HG02623 (cell line): ENCODE data around the gene PLPPR3.

ENCODE experiments used
- ATAC-seq: cut with Tn5 transposase; IDR thresholded peaks from one replicate; pipeline ENCODE4 v1.9.1; 2021; ENCODE audit warnings: moderate library complexity; ENCODE audit not compliant: unreplicated experiment

The PLPPR3 gene, protein sequence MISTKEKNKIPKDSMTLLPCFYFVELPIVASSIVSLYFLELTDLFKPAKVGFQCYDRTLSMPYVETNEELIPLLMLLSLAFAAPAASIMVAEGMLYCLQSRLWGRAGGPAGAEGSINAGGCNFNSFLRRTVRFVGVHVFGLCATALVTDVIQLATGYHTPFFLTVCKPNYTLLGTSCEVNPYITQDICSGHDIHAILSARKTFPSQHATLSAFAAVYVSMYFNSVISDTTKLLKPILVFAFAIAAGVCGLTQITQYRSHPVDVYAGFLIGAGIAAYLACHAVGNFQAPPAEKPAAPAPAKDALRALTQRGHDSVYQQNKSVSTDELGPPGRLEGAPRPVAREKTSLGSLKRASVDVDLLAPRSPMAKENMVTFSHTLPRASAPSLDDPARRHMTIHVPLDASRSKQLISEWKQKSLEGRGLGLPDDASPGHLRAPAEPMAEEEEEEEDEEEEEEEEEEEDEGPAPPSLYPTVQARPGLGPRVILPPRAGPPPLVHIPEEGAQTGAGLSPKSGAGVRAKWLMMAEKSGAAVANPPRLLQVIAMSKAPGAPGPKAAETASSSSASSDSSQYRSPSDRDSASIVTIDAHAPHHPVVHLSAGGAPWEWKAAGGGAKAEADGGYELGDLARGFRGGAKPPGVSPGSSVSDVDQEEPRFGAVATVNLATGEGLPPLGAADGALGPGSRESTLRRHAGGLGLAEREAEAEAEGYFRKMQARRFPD

GRCh38 chr19:821825-822503 lies at the start of gene PLPPR3:
Gene PLPPR3 (minus strand): TSS chr19:821955. CDS start chr19:821559, 396 bp downstream.
- no peak for ATAC-seq

DNA sequence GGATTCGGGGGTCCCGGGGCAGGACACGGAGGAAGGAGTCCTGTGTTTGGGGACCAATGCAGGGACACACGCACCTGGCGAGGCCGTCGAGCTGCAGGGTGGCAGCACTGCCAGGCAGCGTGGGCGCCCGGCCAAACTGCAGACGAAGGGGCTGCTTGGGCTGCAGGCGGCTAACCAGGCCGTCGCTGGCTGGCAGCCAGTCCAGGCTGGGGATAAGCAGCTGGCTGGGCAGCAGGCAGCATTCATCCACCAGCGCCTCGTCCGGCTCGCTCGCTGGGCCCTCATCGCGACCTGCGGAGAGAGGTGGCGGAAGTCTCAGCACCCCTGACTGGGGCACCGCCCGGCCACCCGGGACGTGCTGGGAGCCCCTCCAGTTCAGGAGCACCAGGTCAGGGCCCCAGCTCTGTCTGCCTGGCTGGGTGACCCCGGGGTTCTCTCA lies 49.2 kb upstream of the PLPPR3 start:
- ATAC-seq = no peak

GRCh38 chr19:870314-870713 lies 48.6 kb upstream of the PLPPR3 start:
- ATAC-seq = no peak

DNA sequence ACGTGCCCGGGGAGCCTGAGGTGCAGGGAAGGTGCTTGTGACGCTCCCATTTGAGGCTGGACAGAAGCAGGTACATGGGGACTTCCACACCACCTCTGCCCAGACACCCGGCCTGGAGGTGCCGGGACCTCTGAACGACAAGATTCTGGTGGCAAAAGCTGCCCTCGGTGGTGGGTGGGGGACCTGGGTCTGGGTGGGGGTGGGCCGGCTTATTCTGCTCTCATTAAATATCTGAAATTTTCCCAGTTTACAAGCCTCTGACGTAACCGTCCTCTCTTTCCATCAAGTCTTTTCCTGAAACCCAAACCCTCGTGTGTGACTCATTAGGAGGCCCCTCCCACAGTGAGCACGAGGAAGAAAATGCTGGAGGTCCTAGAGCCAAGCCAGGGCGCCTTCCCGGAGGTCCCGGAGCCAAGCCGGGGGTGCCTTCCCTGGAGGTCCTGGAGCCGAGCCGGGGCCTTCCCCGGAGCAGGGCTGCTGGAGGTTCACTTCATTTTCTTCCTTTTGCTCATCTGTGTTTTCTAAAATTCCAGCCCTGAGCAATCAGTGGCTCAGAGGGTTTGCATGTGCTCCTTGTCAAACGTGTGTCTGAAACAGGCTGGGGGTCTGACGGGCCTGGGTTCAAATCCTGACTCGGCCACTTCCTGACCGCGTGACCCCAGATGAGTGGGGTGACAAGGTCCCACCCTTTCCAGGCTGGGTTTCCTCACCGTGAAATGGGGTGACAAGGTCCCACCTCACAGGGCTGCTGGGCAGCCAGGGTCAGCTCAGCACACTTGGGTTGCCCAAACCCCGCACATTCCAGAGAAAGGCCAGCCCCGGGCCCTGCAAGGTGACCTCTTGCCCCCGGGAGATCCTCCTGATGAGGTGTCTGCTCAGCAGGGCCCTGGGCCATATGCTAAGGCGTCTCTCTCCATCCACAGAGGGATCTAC lies 47.8 kb upstream of the PLPPR3 start:
- no peak for ATAC-seq

GRCh38 chr19:868458-869244 lies 46.9 kb upstream of the PLPPR3 start:
- ATAC-seq = no peak

- no peak for ATAC-seq
Observed at GRCh38 chr19:867855-868457, 46.2 kb upstream of the PLPPR3 start.

DNA sequence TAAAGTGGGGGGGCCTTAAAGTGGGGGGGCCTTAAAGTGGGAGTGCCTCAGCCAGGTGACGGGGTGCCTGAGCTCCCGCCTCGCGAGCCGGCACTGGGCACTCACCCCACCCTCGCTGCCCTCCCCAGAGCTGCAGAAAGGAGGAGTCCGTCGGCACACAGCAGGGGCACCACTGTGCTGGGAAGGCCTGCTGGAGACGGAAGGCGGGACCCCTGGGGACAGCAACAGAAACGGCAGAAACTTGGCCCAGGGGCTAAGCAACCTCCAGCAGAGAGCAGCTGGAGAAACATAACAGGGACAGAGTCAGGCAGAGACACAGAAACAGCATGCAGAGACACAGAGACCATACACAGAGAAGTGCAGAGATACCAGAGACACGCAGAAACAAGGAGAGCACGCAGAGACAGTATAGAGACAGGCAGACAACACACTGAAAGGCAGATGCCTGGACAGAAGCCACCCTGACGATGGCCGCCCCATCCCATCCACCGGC lies 45.6 kb upstream of the PLPPR3 start:
- no peak for ATAC-seq

GRCh38 chr19:866769-867300 lies 45.1 kb upstream of the PLPPR3 start:
- no peak for ATAC-seq

- ATAC-seq = no peak
Observed at GRCh38 chr19:863315-863620, 41.5 kb upstream of the PLPPR3 start.

DNA sequence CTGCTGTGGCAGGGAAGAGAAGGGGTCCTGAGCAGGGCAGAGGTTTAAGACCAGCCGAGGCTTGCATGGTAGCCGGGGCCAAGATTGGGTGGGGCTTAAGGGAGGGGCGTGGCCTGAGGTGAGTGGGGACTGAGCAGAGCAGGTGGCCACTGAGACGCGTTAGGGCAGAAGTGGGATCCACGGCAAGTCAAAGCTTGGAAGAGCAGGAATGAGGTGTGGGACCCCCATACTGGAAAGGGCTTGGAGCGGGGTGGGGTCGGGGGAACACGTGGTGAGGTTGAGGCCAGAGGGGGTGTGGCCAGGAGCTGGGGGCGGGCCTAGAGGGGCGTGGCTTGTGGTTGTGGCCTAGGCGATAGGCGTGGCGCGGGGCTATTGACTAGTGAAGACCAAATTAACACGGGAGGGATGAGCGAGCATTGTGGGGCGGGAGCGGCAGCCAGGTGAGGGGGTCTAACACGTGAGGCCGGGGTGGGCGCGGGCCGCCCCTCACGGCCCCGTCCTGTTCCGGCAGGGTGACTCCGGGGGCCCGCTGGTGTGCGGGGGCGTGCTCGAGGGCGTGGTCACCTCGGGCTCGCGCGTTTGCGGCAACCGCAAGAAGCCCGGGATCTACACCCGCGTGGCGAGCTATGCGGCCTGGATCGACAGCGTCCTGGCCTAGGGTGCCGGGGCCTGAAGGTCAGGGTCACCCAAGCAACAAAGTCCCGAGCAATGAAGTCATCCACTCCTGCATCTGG lies 41.0 kb upstream of the PLPPR3 start:
- no peak for ATAC-seq

GRCh38 chr19:861756-862580 lies 40.2 kb upstream of the PLPPR3 start:
- ATAC-seq = no peak

GRCh38 chr19:861141-861755 lies 39.5 kb upstream of the PLPPR3 start:
- ATAC-seq = no peak

DNA sequence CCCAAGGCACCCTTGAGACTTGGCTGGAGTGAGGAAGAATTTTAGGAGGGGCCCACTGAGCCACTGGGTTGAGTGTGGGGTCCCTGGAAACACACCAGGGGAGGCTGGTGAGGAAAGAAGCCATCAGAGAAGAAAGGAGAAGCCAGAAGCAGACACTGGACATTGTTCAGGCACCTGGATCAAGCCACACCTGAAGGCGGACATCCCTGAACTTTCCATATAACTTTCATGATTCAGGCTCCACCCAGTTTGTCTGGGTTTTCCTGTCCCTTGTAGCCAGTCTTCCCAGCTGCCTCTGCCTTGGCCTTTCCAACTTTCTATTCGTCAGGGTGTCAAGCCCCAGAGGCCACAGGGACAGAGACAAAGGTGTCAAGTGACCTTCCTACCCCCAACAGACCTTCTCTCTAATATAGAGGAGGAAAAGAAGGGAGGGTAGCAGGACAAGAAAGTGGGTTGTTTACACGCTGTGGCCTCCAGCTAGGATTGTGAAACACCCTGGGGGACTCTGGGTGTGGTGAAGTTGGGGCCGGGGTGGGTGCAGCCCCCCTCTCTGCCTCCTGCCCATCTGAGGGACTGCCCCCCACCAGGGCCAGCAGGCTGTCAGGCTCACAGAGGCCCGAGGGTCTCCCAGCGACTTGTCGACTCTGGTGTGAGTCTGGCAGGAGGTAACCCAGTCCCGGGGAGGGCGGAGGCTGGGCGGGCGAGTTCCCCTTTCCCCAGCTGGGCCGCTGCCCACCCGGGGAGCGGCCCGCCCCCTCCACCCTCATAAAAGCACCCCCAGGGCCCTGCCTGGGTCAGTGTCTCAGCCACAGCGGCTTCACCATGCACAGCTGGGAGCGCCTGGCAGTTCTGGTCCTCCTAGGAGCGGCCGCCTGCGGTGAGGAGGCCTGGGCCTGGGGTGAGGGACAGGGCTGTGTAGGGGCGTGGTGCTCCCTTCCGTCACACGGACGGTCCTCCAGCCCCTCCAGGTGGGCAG lies 37.4 kb upstream of the PLPPR3 start, which contains the start of gene CFD:
TSS of gene CFD (plus strand) at position 797 of the 976 bp plus-strand sequence. CDS start at position 823, 26 bp downstream.
- ATAC-seq = no peak

- ATAC-seq = no peak
Observed at GRCh38 chr19:858284-858683, 36.5 kb upstream of the PLPPR3 start.

DNA sequence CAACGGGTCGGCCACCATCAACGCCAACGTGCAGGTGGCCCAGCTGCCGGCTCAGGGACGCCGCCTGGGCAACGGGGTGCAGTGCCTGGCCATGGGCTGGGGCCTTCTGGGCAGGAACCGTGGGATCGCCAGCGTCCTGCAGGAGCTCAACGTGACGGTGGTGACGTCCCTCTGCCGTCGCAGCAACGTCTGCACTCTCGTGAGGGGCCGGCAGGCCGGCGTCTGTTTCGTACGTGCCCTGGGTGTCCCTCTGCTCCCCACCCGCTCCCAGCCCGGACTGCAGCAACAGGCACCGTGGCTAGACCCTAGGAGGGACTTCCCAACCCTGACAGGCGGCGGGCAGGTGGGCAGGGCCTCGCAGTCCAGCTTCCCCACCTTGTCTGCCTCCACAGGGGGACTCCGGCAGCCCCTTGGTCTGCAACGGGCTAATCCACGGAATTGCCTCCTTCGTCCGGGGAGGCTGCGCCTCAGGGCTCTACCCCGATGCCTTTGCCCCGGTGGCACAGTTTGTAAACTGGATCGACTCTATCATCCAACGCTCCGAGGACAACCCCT lies 33.9 kb upstream of the PLPPR3 start:
- no peak for ATAC-seq

DNA sequence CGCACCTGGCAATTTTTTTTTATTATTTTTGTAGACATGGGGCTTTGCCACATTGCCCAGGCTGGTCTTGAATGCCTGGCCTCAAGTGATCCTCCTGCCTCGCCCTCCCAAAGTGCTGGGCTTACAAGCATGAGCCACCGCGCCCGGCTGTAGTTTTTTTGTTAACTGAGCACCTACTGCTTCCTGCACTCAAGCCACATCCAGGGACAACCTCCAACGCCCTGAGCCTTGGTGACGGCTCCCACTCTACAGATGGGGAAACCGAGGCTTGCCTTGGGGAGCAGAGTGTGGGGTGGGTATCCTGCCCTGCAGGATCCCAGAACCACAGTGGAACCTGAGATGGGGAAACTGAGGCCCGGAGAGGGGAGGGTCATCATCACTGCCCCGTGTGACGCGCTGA lies 33.4 kb upstream of the PLPPR3 start:
- no peak for ATAC-seq
